ENCODE results near the gene FNIP2. TPM values are rescaled to one million over a fixed set of nuclear protein-coding genes. Genes with fewer than 3 reads are reported as not detected.
"Not testable (repeated sequence)": the region's sequence is repeated elsewhere in the genome, so short reads cannot be mapped to it uniquely, and the experiment has no call there.

Gene FNIP2
- total and polyA plus RNA-seq, 4 donors, result 8.8 to 88.7 (median 23.5) TPM

DNA sequence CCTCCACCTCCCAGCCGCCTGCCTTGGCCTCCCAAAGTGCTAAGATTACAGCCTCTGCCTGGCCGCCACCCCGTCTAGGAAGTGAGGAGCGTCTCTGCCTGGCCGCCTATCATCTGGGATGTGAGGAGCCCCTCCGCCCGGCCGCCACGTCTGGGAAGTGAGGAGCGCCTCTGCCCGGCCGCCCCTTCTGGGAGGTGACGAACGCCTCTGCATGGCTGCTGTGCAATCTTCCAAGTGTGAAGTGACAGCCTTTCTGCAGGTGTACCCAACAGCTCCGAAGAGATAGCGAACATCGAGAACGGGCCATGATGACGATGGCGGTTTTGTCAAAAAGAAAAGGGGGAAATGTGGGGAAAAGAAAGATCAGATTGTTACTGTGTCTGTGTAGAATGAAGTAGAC is 9.3 kb upstream of the FNIP2 start:
- WGBS, result 99% methylated on average over 19 of the region's 20 CpGs
- DNase-seq (ENCODE audit: low spot score); H3K4me3 ChIP-seq (ENCODE audit: low read depth in 1 of 3, low read length in 3 of 3); H3K9me3 ChIP-seq (ENCODE audit: control insufficient read depth in 4 of 4, low read length in 3 of 4); H3K36me3 ChIP-seq (ENCODE audit: control insufficient read depth in 4 of 4, insufficient read depth in 3 of 4, low read depth in 1 of 4, low read length in 3 of 4); H3K9ac ChIP-seq (ENCODE audit: low read depth in 1 of 2, low read length in 2 of 2); H3K27ac ChIP-seq (ENCODE audit: low read depth in 1 of 2, low read length in 2 of 2); H3K4me1 ChIP-seq (ENCODE audit: control insufficient read depth in 4 of 4, insufficient read depth in 4 of 4, low read length in 3 of 4); H3K27me3 ChIP-seq (ENCODE audit: control insufficient read depth in 4 of 4, insufficient read depth in 4 of 4, low read length in 3 of 4): not testable (repeated sequence)

DNA sequence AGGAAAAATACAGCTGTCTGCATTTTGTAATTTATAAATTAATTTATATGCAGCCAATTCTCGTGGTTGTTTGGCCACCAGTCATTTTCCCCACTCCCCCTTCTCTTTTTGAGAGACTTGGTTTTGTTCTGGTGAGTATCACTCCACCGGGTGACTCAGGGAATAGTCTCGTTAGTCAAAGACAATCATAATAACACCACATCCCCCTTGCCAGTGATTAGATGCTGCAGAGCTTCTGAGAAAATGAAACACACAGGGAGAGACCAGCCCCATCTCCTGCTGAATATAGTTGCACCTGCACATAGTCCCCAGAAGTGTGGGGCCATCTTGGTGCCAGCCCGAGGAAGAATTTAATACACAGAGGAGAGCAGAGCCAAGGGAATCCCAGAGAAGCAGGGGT is 8.0 kb upstream of the FNIP2 start:
- no peaks in the 10 kb centered on the region for H3K9me3 ChIP-seq (ENCODE audit: control insufficient read depth in 4 of 4, low read length in 3 of 4)
- no peak for DNase-seq (ENCODE audit: low spot score)
- no peak for TF ChIP-seq EGR1 (IDR thresholded peaks at IDR 0.05; ENCODE audit: low read depth in 2 of 2)
- no peak for TF ChIP-seq HNF4A (conservative IDR thresholded peaks at IDR 0.05)
- TF ChIP-seq, protein P1, sequence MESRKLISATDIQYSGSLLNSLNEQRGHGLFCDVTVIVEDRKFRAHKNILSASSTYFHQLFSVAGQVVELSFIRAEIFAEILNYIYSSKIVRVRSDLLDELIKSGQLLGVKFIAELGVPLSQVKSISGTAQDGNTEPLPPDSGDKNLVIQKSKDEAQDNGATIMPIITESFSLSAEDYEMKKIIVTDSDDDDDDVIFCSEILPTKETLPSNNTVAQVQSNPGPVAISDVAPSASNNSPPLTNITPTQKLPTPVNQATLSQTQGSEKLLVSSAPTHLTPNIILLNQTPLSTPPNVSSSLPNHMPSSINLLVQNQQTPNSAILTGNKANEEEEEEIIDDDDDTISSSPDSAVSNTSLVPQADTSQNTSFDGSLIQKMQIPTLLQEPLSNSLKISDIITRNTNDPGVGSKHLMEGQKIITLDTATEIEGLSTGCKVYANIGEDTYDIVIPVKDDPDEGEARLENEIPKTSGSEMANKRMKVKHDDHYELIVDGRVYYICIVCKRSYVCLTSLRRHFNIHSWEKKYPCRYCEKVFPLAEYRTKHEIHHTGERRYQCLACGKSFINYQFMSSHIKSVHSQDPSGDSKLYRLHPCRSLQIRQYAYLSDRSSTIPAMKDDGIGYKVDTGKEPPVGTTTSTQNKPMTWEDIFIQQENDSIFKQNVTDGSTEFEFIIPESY (IDR thresholded peaks at IDR 0.05), result no peak
- no peak overlapping the region for H3K4me3 ChIP-seq (ENCODE audit: low read depth in 1 of 3, low read length in 3 of 3)
- H3K27ac ChIP-seq (ENCODE audit: low read depth in 1 of 2, low read length in 2 of 2), result no peak overlapping the region
- H3K36me3 ChIP-seq (ENCODE audit: control insufficient read depth in 4 of 4, insufficient read depth in 3 of 4, low read depth in 1 of 4, low read length in 3 of 4), result no peaks in the 10 kb centered on the region
- WGBS, result 92% methylated on average over 4 of the region's 4 CpGs
- H3K9ac ChIP-seq (ENCODE audit: low read depth in 1 of 2, low read length in 2 of 2), result no peak overlapping the region
- peaks cover 0 to 2% (median 0%) of the 10 kb centered on the region in 4 donors for H3K4me1 ChIP-seq (ENCODE audit: control insufficient read depth in 4 of 4, insufficient read depth in 4 of 4, low read length in 3 of 4)
- no peaks in the 10 kb centered on the region for H3K27me3 ChIP-seq (ENCODE audit: control insufficient read depth in 4 of 4, insufficient read depth in 4 of 4, low read length in 3 of 4)

DNA sequence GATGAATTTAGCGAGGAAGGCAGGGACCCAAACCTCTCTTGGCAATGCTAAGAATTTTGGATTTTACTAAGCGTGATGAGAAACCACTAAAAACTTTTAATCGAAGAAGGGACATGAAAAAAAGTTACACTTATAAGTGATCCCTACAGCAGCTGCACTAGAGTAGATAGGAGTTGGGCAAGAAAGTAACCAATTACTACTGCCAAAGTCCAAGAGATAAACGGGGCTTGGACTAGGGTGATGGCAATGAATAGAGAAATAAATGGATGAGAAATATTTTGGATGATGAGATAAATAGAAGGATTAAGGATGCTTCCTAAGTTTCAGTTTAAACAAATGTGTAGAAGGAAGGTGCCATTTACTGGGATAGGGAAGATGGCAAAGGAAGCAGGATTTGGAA is 6.3 kb upstream of the FNIP2 start:
- Histone ChIP-seq H3K27me3 (ENCODE audit: control insufficient read depth in 4 of 4, insufficient read depth in 4 of 4, low read length in 3 of 4) (no peaks in the 10 kb centered on the region), H3K4me1 (ENCODE audit: control insufficient read depth in 4 of 4, insufficient read depth in 4 of 4, low read length in 3 of 4) (peaks cover 0 to 2% (median 0%) of the 10 kb centered on the region in 4 donors), H3K27ac (ENCODE audit: low read depth in 1 of 2, low read length in 2 of 2) (no peak overlapping the region), H3K4me3 (ENCODE audit: low read depth in 1 of 3, low read length in 3 of 3) (no peak overlapping the region), H3K9ac (ENCODE audit: low read depth in 1 of 2, low read length in 2 of 2) (no peak overlapping the region), H3K36me3 (ENCODE audit: control insufficient read depth in 4 of 4, insufficient read depth in 3 of 4, low read depth in 1 of 4, low read length in 3 of 4) (no peaks in the 10 kb centered on the region), H3K9me3 (ENCODE audit: control insufficient read depth in 4 of 4, low read length in 3 of 4) (no peaks in the 10 kb centered on the region)
- WGBS, result 73% methylated on average over 4 of the region's 4 CpGs
- DNase-seq (ENCODE audit: low spot score), result no peak
- TF ChIP-seq HNF4A (conservative IDR thresholded peaks at IDR 0.05) (peak; percentile 14), FOXA2 (IDR thresholded peaks at IDR 0.05) (no peak)

DNA sequence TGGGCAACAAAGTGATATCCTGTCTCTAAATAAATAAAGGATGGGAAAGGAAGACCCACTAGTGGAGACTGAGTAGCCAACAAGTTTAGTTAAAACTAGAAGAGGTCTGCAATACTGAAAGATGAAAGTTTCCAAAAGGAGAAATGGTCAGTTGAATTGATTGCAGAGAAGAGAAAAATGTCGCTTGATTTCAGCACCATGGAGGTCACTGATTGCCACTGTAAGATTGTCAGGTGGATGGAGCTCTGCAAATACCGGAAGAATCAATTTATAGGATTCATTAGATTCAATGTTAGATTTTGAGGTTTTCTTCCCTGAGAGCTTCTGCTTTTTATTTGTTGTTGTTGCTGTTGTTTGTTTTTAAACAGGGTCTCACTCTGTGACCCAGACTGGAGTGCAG is 5.4 kb upstream of the FNIP2 start:
- no peaks in the 10 kb centered on the region for H3K9me3 ChIP-seq (ENCODE audit: control insufficient read depth in 4 of 4, low read length in 3 of 4)
- H3K4me3 ChIP-seq (ENCODE audit: low read depth in 1 of 3, low read length in 3 of 3), result no peak overlapping the region
- no peak for DNase-seq (ENCODE audit: low spot score)
- TF ChIP-seq, protein P2, sequence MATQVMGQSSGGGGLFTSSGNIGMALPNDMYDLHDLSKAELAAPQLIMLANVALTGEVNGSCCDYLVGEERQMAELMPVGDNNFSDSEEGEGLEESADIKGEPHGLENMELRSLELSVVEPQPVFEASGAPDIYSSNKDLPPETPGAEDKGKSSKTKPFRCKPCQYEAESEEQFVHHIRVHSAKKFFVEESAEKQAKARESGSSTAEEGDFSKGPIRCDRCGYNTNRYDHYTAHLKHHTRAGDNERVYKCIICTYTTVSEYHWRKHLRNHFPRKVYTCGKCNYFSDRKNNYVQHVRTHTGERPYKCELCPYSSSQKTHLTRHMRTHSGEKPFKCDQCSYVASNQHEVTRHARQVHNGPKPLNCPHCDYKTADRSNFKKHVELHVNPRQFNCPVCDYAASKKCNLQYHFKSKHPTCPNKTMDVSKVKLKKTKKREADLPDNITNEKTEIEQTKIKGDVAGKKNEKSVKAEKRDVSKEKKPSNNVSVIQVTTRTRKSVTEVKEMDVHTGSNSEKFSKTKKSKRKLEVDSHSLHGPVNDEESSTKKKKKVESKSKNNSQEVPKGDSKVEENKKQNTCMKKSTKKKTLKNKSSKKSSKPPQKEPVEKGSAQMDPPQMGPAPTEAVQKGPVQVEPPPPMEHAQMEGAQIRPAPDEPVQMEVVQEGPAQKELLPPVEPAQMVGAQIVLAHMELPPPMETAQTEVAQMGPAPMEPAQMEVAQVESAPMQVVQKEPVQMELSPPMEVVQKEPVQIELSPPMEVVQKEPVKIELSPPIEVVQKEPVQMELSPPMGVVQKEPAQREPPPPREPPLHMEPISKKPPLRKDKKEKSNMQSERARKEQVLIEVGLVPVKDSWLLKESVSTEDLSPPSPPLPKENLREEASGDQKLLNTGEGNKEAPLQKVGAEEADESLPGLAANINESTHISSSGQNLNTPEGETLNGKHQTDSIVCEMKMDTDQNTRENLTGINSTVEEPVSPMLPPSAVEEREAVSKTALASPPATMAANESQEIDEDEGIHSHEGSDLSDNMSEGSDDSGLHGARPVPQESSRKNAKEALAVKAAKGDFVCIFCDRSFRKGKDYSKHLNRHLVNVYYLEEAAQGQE (IDR thresholded peaks at IDR 0.05), result peak; percentile 83
- TF ChIP-seq RXRA (IDR thresholded peaks at IDR 0.05), result no peak
- peaks cover 0 to 4% (median 2%) of the 10 kb centered on the region in 4 donors for H3K4me1 ChIP-seq (ENCODE audit: control insufficient read depth in 4 of 4, insufficient read depth in 4 of 4, low read length in 3 of 4)
- H3K27me3 ChIP-seq (ENCODE audit: control insufficient read depth in 4 of 4, insufficient read depth in 4 of 4, low read length in 3 of 4), result no peaks in the 10 kb centered on the region
- no peaks in the 10 kb centered on the region for H3K36me3 ChIP-seq (ENCODE audit: control insufficient read depth in 4 of 4, insufficient read depth in 3 of 4, low read depth in 1 of 4, low read length in 3 of 4)
- no peak overlapping the region for H3K9ac ChIP-seq (ENCODE audit: low read depth in 1 of 2, low read length in 2 of 2)
- H3K27ac ChIP-seq (ENCODE audit: low read depth in 1 of 2, low read length in 2 of 2), result no peak overlapping the region
- WGBS, result 47% methylated on average over 2 of the region's 2 CpGs

Measured in liver (tissue), 9 donors.